HCT116 (cell line): ENCODE measurements around the gene CGNL1. TPM values are rescaled to one million over a fixed set of nuclear protein-coding genes. Genes with fewer than 3 reads are reported as not detected.

Experiments used
- ATAC-seq: fragments of 200-7000 bp; cut with Tn5 transposase; 2 replicates; pipeline ENCODE4 v1.9.1; 2020; ENCODE audit warnings: mild to moderate bottlenecking, moderate library complexity
- BruUV-seq: library from RNA; stranded (reverse); fragments of 400-500 nt; replicated peaks from 2 replicates; lab custom pipeline; 2021; lab: Mats Ljungman, UMichigan
- CTCF ChIA-PET: fragments of 300-600 bp; sonication (Branson Sonifier 250); formaldehyde crosslinking; loops from one replicate; lab custom pipeline; 2021; ENCODE audit warnings: antibody characterized with exemption; lab: Charles Lee
- POLR2A ChIA-PET: fragments of 300-600, 350-600 bp; sonication (Branson Sonifier 250); formaldehyde crosslinking; loops from one replicate; lab custom pipeline; 2021; ENCODE audit warnings: antibody characterized with exemption; lab: Charles Lee
- RAD21 ChIA-PET, 2 experiments: fragments of 300-600 bp; sonication (Branson Sonifier 250); formaldehyde crosslinking; loops; one replicate each; lab custom pipeline; 2023; ENCODE audit warnings: low total read pairs in 2 of 2; ENCODE audit not compliant: uncharacterized antibody in 2 of 2, unreplicated experiment in 2 of 2, low non-redundant PET in 1 of 2; lab: Charles Lee
- DNase-seq: peaks from one replicate; pipeline ENCODE4 v3.0.0-alpha.2; 2010; ENCODE audit warnings: low read depth, low spot score
- H2AFZ ChIP-seq: fragments of 200-600 bp; shearing (Covaris generic), sonication (generic); 2 replicates; pipeline ENCODE4 v1.6.1; 2017; ENCODE audit warnings: low read depth, mixed run types, mixed read lengths, antibody characterized with exemption, low read length; ENCODE audit not compliant: poor library complexity, severe bottlenecking
- H3K27ac ChIP-seq: 2 replicates; pipeline ENCODE4 v1.5.1; 2012; ENCODE audit warnings: low read depth, low read length
- H3K27me3 ChIP-seq: fragments of 200-600 bp; sonication (generic); 2 replicates; pipeline ENCODE4 v1.6.1; 2016; ENCODE audit warnings: mixed run types, low read length, mixed read lengths; ENCODE audit not compliant: insufficient read depth
- H3K36me3 ChIP-seq, 2 experiments: fragments of 200-500 bp in 1 of 2; fragments of 200-600 bp in 1 of 2; sonication (Bioruptor generic) in 1 of 2; sonication (generic) in 1 of 2; 2 replicates each; pipeline versions ENCODE4 v1.5.1 to v1.6.1; 2014 to 2016; ENCODE audit warnings: low read length in 2 of 2, inconsistent platforms in 1 of 2, mixed read lengths in 1 of 2, mixed run types in 1 of 2; ENCODE audit not compliant: insufficient read depth in 2 of 2, control insufficient read depth in 1 of 2
- H3K4me1 ChIP-seq, 2 experiments: fragments of 200-600 bp in 1 of 2; sonication (generic) in 1 of 2; 2 replicates each; pipeline versions ENCODE4 v1.5.1 to v1.6.1; 2012 to 2017; ENCODE audit warnings: low read length in 2 of 2, inconsistent platforms in 1 of 2, mild to moderate bottlenecking in 1 of 2, mixed read lengths in 1 of 2, mixed run types in 1 of 2, moderate library complexity in 1 of 2; ENCODE audit not compliant: insufficient read depth in 2 of 2, control insufficient read depth in 1 of 2
- H3K4me2 ChIP-seq: fragments of 200-600 bp; sonication (generic); 2 replicates; pipeline ENCODE4 v1.6.1; 2017; ENCODE audit warnings: mixed run types, low read length, mixed read lengths
- H3K4me3 ChIP-seq, 2 experiments: fragments of 200-600 bp in 1 of 2; sonication (generic) in 1 of 2; replicated peaks in 1 of 2; 2 replicates each; pipeline ENCODE4 v1.5.1; 2011 to 2016; ENCODE audit warnings: low read length in 2 of 2, control low read depth in 1 of 2, low read depth in 1 of 2, mild to moderate bottlenecking in 1 of 2, mixed read lengths in 1 of 2, mixed run types in 1 of 2
- H3K79me2 ChIP-seq: fragments of 200-600 bp; sonication (generic); 2 replicates; pipeline ENCODE4 v1.6.1; 2017; ENCODE audit warnings: mild to moderate bottlenecking, mixed run types, low read length, moderate library complexity, mixed read lengths; ENCODE audit not compliant: insufficient read depth
- H3K9ac ChIP-seq: fragments of 200-600 bp; sonication (generic); 2 replicates; pipeline ENCODE4 v1.6.1; 2016; ENCODE audit warnings: low read length, mixed read lengths
- H3K9me2 ChIP-seq: fragments of 200-600 bp; sonication (generic), shearing (Covaris generic); 2 replicates; pipeline ENCODE4 v1.6.1; 2017; ENCODE audit warnings: mixed run types, mild to moderate bottlenecking, moderate library complexity; ENCODE audit not compliant: insufficient read depth
- H3K9me3 ChIP-seq, 2 experiments: fragments of 200-500 bp in 1 of 2; fragments of 200-600 bp in 1 of 2; sonication (Bioruptor generic) in 1 of 2; sonication (generic) in 1 of 2; 2 replicates each; pipeline ENCODE4 v1.6.1; 2014 to 2017; ENCODE audit warnings: low read length in 2 of 2, mixed read lengths in 2 of 2, inconsistent platforms in 1 of 2, low read depth in 1 of 2, mild to moderate bottlenecking in 1 of 2, mixed run types in 1 of 2, moderate library complexity in 1 of 2; ENCODE audit not compliant: control insufficient read depth in 1 of 2, insufficient read depth in 1 of 2
- H4K20me1 ChIP-seq: fragments of 200-600 bp; sonication (generic), shearing (Covaris generic); 2 replicates; pipeline ENCODE4 v1.6.1; 2017; ENCODE audit warnings: mixed run types, mild to moderate bottlenecking, moderate library complexity; ENCODE audit not compliant: insufficient read depth
- CBX3 ChIP-seq: IDR thresholded peaks from 2 replicates; pipeline ENCODE4 v1.6.1; 2012; ENCODE audit warnings: low read depth
- CEBPB ChIP-seq: IDR thresholded peaks from 2 replicates; pipeline ENCODE4 v1.6.1; 2012; ENCODE audit warnings: low read depth
- EGR1 ChIP-seq: IDR thresholded peaks from 2 replicates; pipeline ENCODE4 v1.6.1; 2012; ENCODE audit warnings: low read depth
- ELF1 ChIP-seq: IDR thresholded peaks from 2 replicates; pipeline ENCODE4 v1.6.1; 2012; ENCODE audit warnings: low read depth, borderline replicate concordance
- EZH2 ChIP-seq: fragments of 200-600 bp; sonication (generic); IDR thresholded peaks from 2 replicates; pipeline ENCODE4 v1.6.1; 2017; ENCODE audit warnings: antibody characterized with exemption, mixed run types
- JUND ChIP-seq: IDR thresholded peaks from 2 replicates; pipeline ENCODE4 v1.6.1; 2012
- POLR2AphosphoS5 ChIP-seq: IDR thresholded peaks from 2 replicates; pipeline ENCODE4 v1.6.1; 2011; ENCODE audit warnings: mild to moderate bottlenecking, low read depth, low read length, moderate library complexity
- REST ChIP-seq: IDR thresholded peaks from 2 replicates; pipeline ENCODE4 v1.6.1; 2012; ENCODE audit warnings: low read depth
- SIN3A ChIP-seq: IDR thresholded peaks from 2 replicates; pipeline ENCODE4 v1.6.1; 2012; ENCODE audit warnings: low read depth
- SP1 ChIP-seq: IDR thresholded peaks from 2 replicates; pipeline ENCODE4 v1.6.1; 2012; ENCODE audit warnings: low read depth
- SRF ChIP-seq: IDR thresholded peaks from 2 replicates; pipeline ENCODE4 v1.6.1; 2012; ENCODE audit warnings: low read depth
- TCF7L2 ChIP-seq: IDR thresholded peaks from 2 replicates; pipeline ENCODE4 v1.7.0; 2011; ENCODE audit warnings: borderline replicate concordance, inconsistent platforms; ENCODE audit not compliant: insufficient read depth, insufficient read length; ENCODE audit errors: extremely low read depth
- ZBTB33 ChIP-seq: IDR thresholded peaks from 2 replicates; pipeline ENCODE4 v1.6.1; 2011; ENCODE audit warnings: mild to moderate bottlenecking, low read length, moderate library complexity; ENCODE audit not compliant: insufficient replicate concordance; ENCODE audit errors: extremely low read depth
- ZFX ChIP-seq: fragments of 450-650 bp; IDR thresholded peaks from 2 replicates; pipeline ENCODE4 v1.6.1; 2017
- ZNF274 ChIP-seq: fragments of 200-500 bp; sonication (Bioruptor generic); IDR thresholded peaks from 2 replicates; pipeline ENCODE4 v1.6.1; 2014; ENCODE audit warnings: mild to moderate bottlenecking, low read depth, low read length, inconsistent platforms
- intact Hi-C: fragments of 100-400 bp; cut with micrococcal nuclease; formaldehyde crosslinking; loops from 2 replicates; pipeline ENCODE4 v1.10.0; 2022
- total RNA-seq: library from RNA; stranded (reverse); gene quantifications from one replicate; pipeline ENCODE4 v1.2.1, GENCODE V29; 2021; ENCODE audit not compliant: unreplicated experiment

Gene CGNL1
- total RNA-seq, 1 experiment from 2014 or later, result 2.2 TPM

- Histone ChIP-seq H3K27ac (no peak overlapping the region), H2AFZ (no peak overlapping the region), H3K4me1 (peaks cover 11 to 37% of the 10 kb centered on the region in 2 experiments), H3K9me3 (no peaks in the 10 kb centered on the region), H3K4me3 (no peak overlapping the region), H3K9ac (no peak overlapping the region), H3K9me2 (no peaks in the 10 kb centered on the region), H3K36me3 (no peaks in the 10 kb centered on the region), H3K27me3 (no peaks in the 10 kb centered on the region), H3K79me2 (no peaks in the 10 kb centered on the region), H3K4me2 (no peak overlapping the region), H4K20me1 (no peaks in the 10 kb centered on the region)
- no TSS peak for BruUV-seq
- intact Hi-C loops, result no loop called here
- CTCF ChIA-PET, result no interaction called here
- DNase-seq, result no peak
- POLR2A ChIA-PET, result no interaction called here
- RAD21 ChIA-PET, result no interaction called here
- no peak for ATAC-seq
- no peak for TF ChIP-seq EGR1
- TF ChIP-seq SRF, result no peak
- no peak for TF ChIP-seq EZH2
- TF ChIP-seq JUND, result no peak
- TF ChIP-seq CBX3, result no peak
- TF ChIP-seq ZFX, result no peak
- no peak for TF ChIP-seq CEBPB
- no peak for TF ChIP-seq ZNF274
- TF ChIP-seq REST, result no peak
- TF ChIP-seq SIN3A, result no peak
- no peak for TF ChIP-seq ZBTB33
- TF ChIP-seq TCF7L2, result no peak
- TF ChIP-seq POLR2AphosphoS5, result no peak
- no peak for TF ChIP-seq SP1
- TF ChIP-seq ELF1, result no peak
These were observed 218.2 kb downstream of the CGNL1 start for GRCh38 chr15:57594479-57594878.
